Progenitor cell of endocrine pancreas (in vitro differentiated cells): ENCODE measurements around the gene VSIG4. TPM values are rescaled to one million over a fixed set of nuclear protein-coding genes. Genes with fewer than 3 reads are reported as not detected.
A peak's percentile ranks its signal among the peaks of the same experiment; 100 is the strongest.
"Not testable (repeated sequence)": the region's sequence is repeated elsewhere in the genome, so short reads cannot be mapped to it uniquely, and the experiment has no call there.

Experiments used
- DNase-seq: peaks from one replicate; pipeline ENCODE4 v3.0.0; 2021; ENCODE audit warnings: low spot score; ENCODE audit not compliant: unreplicated experiment
- H3K27ac Mint-ChIP-seq: 2 replicates; pipeline ENCODE4 v1.8.0; 2021; ENCODE audit warnings: mild to moderate bottlenecking, moderate library complexity, mixed read lengths
- H3K27me3 Mint-ChIP-seq: 2 replicates; pipeline ENCODE4 v1.8.0; 2021; ENCODE audit warnings: mixed read lengths
- H3K36me3 Mint-ChIP-seq: 2 replicates; pipeline ENCODE4 v1.8.0; 2022; ENCODE audit warnings: mixed read lengths; ENCODE audit not compliant: insufficient read depth
- H3K4me1 Mint-ChIP-seq: 2 replicates; pipeline ENCODE4 v1.8.0; 2021; ENCODE audit warnings: low read depth, mixed read lengths
- H3K4me3 Mint-ChIP-seq: 2 replicates; pipeline ENCODE4 v1.8.0; 2021; ENCODE audit warnings: low read depth, mild to moderate bottlenecking, moderate library complexity, mixed read lengths
- H3K9me3 Mint-ChIP-seq: 2 replicates; pipeline ENCODE4 v1.8.0; 2021; ENCODE audit warnings: low read depth, mixed read lengths
- total RNA-seq: library from RNA; stranded (reverse); gene quantifications from 2 replicates; pipeline ENCODE4 v1.2.1, GENCODE V29; 2021
- TF ChIP-seq, protein P1 (sequence below): fragments of 200-600 bp; sonication (generic); IDR thresholded peaks from one replicate; pipeline ENCODE4 v1.5.0; 2021; ENCODE audit warnings: antibody characterized with exemption, mild to moderate bottlenecking; ENCODE audit not compliant: unreplicated experiment

Gene VSIG4
- total RNA-seq, 1 donor from 2014 or later, result not detected

DNA sequence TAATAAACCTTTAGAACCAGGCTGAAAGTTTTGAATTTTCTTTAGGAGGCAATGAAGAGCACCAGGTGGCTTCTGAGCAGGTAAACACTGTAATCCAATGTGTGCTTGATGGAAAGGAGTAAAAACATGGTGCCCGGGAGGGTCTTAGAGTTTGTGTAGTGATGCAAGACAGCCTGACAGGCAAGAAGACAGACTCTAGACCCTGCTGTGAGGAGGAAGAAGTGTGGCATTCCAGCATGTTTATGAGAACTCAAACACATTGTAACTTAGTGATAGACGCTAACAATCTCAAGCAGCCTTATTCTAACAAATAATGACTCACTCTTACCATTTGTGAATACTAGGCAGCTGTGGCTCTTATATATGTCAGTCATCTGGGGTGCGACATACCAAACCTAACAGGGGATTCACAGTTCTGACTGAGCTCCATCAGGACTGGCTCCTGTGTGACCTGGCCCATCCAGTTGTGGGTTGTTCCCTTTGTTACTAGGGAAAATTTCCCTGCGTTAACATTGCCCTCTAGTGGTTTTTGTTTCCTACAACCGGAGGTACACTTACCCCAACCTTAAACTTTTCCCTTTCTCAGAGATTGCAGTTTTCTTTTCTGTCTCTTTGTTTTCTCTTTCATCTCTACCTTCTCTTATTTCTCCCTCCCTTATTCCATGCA, 53.8 kb downstream of the VSIG4 start:
- no peak overlapping the region for H3K27ac Mint-ChIP-seq
- H3K9me3 Mint-ChIP-seq, result peaks cover 24% of the 10 kb centered on the region
- peaks cover 2% of the 10 kb centered on the region for H3K4me1 Mint-ChIP-seq
- H3K27me3 Mint-ChIP-seq, result no peaks in the 10 kb centered on the region
- TF ChIP-seq, protein P1, sequence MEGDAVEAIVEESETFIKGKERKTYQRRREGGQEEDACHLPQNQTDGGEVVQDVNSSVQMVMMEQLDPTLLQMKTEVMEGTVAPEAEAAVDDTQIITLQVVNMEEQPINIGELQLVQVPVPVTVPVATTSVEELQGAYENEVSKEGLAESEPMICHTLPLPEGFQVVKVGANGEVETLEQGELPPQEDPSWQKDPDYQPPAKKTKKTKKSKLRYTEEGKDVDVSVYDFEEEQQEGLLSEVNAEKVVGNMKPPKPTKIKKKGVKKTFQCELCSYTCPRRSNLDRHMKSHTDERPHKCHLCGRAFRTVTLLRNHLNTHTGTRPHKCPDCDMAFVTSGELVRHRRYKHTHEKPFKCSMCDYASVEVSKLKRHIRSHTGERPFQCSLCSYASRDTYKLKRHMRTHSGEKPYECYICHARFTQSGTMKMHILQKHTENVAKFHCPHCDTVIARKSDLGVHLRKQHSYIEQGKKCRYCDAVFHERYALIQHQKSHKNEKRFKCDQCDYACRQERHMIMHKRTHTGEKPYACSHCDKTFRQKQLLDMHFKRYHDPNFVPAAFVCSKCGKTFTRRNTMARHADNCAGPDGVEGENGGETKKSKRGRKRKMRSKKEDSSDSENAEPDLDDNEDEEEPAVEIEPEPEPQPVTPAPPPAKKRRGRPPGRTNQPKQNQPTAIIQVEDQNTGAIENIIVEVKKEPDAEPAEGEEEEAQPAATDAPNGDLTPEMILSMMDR, result peak; percentile 61
- no peaks in the 10 kb centered on the region for H3K36me3 Mint-ChIP-seq
- H3K4me3 Mint-ChIP-seq, result no peak overlapping the region
- no peak for DNase-seq

DNA sequence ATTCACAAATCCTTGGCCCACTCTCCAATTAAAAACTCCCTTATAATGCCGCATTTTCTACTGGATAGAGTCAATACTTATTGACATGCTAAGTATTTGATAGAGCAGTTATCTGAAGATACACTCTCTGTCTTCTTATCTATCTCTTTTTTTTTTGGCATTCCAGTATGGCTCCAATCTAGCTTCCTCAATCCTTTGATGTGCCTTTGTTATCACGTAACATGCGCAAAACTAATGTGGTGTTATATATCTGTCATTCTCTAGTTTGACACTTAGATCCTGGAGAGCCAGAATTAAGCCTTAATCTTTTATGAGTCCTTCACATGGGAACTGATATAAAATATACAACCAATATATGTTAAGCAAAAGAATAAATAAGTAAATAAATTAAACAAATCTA, 54.7 kb downstream of the VSIG4 start:
- DNase-seq, result no peak
- peaks cover 1% of the 10 kb centered on the region for H3K4me1 Mint-ChIP-seq
- no peak overlapping the region for H3K4me3 Mint-ChIP-seq
- H3K27me3 Mint-ChIP-seq, result no peaks in the 10 kb centered on the region
- H3K9me3 Mint-ChIP-seq, result peaks cover 30% of the 10 kb centered on the region
- H3K27ac Mint-ChIP-seq, result no peak overlapping the region
- TF ChIP-seq, protein P1, result no peak
- H3K36me3 Mint-ChIP-seq, result no peaks in the 10 kb centered on the region

DNA sequence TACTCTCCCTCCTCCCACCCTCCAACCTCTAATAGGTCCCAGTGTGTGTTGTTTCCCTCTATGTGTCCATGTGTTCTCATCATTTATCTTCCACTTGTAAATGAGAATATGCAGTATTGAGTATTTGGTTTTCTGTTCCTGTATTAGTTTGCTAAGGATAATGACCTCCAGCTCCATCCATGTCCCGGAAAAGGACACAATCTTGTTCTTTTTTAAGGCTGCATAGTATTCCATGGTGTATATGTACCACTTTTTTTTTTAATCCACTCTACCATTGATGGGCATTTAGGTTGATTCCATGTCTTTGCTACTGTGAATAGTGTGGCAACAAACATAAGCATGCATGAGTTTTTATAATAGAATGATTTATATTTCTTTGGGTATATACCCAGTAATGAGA, 62.7 kb downstream of the VSIG4 start:
- H3K4me1 Mint-ChIP-seq, DNase-seq, H3K27me3 Mint-ChIP-seq, H3K27ac Mint-ChIP-seq, H3K4me3 Mint-ChIP-seq, H3K36me3 Mint-ChIP-seq: not testable (repeated sequence)
- peaks cover 32% of the 10 kb centered on the region for H3K9me3 Mint-ChIP-seq

DNA sequence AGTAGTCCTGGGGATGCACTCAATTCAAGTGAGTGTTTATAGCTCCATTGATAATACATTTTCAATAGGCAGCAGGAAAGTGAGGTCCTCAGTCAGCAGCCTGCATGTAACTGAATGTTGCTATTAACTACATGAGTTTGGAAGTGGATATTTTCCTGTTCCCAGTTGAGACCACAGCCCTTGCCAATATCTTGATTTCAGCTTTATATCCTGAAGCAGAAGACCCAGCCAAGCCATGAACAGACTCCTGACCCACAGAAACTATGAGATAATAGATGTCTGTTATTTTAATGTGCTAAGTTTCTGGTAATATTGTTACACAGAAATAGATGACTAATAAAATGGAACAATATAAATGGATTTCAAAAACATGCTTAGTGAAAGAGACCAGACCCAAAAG, 63.7 kb downstream of the VSIG4 start:
- peaks cover 31% of the 10 kb centered on the region for H3K9me3 Mint-ChIP-seq
- TF ChIP-seq, protein P1, result no peak
- H3K4me1 Mint-ChIP-seq, result no peaks in the 10 kb centered on the region
- no peaks in the 10 kb centered on the region for H3K27me3 Mint-ChIP-seq
- DNase-seq, result no peak
- H3K36me3 Mint-ChIP-seq, result no peaks in the 10 kb centered on the region
- no peak overlapping the region for H3K4me3 Mint-ChIP-seq
- no peak overlapping the region for H3K27ac Mint-ChIP-seq

DNA sequence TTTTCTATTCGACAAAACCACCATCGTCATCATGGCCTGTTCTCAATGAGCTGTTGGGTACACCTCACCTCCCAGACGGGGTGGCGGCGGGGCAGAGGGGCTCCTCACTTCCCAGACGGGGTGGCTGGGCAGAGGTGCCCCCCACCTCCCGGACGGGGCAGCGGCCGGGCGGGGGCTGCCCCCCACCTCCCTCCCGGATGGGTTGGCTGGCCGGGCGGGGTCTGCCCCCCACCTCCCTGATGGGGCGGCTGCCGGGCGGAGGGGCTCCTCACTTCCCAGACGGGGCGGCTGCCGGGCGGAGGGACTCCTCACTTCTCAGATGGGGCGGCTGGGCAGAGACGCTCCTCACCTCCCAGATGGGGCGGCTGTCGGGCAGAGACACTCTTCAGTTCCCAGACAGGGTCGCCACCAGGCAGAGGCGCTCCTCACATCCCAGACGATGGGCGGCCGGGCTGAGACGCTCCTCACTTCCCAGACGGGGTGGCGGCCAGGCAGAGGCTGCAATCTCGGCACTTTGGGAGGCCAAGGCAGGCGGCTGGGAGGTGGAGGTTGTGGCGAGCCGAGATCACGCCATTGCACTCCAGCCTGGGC, 64.6 kb downstream of the VSIG4 start:
- H3K4me3 Mint-ChIP-seq, H3K27me3 Mint-ChIP-seq, H3K4me1 Mint-ChIP-seq, H3K27ac Mint-ChIP-seq, H3K36me3 Mint-ChIP-seq, DNase-seq: not testable (repeated sequence)
- H3K9me3 Mint-ChIP-seq, result peaks cover 25% of the 10 kb centered on the region

Other genes with a start within 250 kb of the VSIG4 start
- 91.8 and 92.4 TPM in 2 replicates for gene HEPH, start 124.2 kb upstream of the VSIG4 start, total RNA-seq